Stimulated activated CD4-positive, alpha-beta T cell treated with anti-CD3 and anti-CD28 coated beads, Interleukin-1b, Interleukin-23, amount 100 ng/mL, for 48 hours (primary cell): ENCODE data around the gene LAMC1.

ENCODE experiments used
- DNase-seq: peaks from one replicate; pipeline ENCODE4 v3.0.0-alpha.2; 2020

LAMC1 gene

DNA sequence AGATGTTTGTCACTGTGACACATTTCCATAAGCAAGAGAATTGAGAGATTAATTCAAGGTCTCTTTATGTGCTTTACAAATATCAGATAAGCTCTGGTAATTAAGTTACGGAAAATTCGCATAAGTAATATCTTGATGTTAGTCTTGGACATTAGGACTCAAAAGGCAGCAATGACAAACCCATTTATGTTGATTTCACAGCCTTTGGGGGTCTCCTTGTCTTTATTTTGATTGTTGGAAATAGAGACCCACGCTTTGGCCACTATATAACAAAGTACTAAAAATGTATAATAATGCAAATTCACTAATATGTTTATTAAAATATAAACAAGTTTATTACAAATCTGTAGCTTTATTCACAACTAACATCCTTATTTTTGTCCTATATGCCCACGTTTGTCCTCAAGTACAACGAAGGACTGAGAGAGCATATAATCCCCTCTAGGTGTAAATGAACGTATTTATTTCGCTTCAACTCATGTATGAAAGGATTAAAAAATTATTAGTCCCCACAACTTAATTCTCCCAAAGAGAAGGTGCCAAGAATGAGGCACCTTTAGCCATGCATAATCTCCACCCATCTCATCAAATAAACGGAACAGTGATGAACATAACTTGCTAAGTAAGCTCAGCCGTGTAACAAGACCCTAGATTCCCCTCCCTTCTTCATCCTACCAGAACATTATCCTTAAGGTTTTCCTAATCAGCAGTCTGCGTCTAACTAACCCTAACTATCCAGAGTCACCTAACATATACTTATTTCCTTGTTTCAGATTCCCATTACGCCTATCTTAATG lies 1.6 kb upstream of the LAMC1 start:
- no peak for DNase-seq

DNA sequence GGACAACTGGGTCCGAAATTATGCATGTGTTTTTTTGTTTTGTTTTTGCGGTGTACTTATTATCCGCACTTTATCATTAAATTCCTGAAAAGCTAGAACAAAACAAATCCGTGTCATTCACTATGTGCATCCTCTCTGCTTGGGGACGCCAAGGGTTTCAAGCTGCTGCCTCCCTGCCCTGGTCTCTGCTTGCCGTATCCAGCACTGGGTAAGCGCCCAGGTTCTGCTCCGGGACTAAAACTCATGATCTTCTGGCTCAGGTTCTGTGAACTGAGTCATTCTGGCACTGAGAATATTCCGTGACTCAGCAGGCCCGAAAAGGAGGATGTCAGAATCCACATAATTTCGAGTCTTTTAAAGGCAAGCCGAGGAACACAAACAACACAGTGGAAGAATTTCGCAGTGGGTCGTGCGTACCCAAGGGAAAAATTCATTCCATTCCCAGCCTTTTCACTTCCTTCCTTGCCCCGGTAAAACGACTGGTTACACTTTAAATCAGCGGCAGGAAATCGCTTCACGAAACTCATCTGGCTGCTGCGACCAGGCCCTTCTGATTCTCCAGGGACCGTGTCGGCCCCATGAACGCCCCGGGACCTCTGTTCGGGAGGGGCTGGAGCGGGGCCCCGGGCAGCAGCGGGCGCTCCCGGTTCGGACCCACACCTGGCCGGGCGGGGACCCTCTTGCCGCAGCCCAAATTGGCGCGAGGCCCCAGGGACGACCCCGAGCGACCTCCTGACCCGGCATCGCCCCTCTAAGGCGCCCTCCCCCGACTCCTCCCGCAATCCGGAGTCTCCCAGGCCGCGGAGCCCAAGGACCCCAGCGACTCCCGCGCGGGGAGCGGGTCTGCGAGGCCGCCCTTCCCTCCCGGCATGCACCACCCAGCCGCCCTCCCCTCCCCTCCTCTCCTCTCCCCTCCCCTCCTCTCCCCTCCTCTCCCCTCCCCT lies 746 bp upstream of the LAMC1 start:
- DNase-seq: peak; percentile 50

DNA sequence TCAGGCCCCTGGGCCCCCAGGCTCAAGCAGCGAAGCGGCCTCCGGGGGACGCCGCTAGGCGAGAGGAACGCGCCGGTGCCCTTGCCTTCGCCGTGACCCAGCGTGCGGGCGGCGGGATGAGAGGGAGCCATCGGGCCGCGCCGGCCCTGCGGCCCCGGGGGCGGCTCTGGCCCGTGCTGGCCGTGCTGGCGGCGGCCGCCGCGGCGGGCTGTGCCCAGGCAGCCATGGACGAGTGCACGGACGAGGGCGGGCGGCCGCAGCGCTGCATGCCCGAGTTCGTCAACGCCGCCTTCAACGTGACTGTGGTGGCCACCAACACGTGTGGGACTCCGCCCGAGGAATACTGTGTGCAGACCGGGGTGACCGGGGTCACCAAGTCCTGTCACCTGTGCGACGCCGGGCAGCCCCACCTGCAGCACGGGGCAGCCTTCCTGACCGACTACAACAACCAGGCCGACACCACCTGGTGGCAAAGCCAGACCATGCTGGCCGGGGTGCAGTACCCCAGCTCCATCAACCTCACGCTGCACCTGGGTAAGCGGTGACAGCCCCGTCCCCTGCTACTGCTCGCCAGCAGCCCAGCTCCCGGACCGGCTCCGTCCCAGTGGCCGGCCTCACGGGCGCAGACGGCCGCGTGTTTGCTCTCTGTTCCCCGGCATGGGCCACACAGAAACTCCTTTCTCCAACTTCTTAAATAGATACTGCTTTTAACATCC lies 539 bp downstream of the LAMC1 start:
- DNase-seq: peak; percentile 37

DNA sequence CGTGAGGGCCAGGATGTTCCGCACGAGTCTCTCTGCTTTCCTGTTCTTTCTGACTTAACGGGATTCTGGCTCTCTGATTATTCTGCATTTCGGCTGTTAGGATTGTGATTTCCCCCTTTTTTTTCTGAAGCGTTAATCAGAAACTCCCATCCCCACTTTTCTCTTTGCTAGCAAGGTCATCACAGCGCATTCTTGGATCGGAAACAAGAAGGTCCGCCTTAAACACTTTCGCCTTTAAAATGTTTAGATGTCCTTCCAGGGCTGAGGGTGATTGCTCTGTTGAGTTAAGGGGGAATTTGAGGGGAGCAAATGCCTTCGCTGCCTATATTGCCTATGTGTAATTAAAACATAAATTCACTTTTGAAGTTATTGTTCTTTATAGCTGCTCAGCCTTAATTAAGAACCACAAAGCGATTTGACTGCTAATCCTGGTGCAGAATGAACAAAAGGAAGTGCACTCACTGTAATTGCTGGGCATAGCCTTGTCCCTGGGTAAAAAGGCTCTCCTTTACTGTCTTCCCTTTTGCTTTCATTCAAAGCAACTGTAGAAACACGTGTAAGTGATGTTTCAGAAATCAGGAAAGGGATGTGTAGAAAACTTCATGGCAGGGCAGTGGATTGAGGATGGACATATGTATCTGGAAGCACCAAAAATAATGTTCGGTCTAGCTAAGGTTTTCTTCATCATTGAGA lies 1.2 kb downstream of the LAMC1 start:
- DNase-seq: no peak

DNA sequence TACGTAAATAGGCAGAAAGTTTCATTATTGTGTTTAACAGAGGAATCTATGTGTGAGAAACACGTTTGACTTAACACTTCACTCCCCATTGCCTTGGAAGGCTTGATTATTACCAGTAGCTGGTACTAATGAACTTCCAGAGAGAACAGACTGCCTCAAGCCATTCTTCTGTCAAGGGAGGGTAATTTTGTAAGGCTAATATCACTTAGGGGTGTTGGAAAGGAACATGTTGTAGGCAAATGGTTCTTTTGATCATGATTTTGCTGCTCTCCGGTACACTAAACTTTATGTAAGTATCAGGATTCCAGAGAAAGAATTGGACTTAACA lies 1.8 kb downstream of the LAMC1 start:
- DNase-seq: no peak

DNA sequence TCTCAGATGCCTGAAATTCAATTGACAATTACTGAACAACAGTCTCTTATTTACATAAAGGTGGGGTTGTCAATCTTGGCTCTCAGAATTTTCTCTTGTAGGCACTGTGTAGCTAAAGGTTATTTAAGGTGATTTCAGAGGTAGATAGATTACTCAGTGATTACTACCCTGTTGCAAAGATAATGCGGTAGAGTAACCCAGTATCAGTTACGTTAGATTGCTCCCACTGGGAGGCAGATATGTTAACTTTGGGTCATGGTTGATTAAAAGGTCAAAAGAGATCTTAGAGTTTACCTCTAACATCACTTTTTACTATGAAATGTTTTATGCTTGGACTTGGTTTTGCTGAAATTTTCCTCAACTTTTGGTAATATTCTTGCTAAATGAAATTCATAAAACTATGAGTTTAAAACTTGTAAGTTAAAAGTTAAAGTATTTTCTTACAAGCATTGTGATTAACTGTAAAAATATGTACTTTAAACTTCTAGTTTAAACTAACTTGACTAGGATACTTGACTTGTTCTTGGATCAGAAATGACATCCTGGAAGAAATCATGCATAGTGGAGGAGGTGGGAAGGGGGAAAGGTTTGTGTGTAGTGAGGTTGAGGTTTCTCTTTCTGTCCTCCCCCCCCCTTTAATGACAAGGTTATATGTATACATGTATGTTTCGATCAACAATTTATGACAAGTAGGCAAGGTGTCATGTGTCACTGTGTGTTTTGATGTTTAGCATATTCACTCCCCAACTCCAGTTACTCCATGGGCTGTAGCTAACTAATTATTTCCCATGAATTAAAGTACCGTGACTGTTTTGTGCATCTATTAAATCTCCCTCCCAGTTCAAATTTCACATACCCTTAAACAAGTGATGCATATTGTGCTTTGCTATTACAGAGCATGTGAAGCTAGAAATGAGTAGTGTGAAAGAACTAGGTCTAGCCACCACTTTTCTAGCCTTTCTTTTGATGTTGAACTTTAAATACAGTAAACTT lies 2.9 kb downstream of the LAMC1 start:
- DNase-seq: no peak

DNA sequence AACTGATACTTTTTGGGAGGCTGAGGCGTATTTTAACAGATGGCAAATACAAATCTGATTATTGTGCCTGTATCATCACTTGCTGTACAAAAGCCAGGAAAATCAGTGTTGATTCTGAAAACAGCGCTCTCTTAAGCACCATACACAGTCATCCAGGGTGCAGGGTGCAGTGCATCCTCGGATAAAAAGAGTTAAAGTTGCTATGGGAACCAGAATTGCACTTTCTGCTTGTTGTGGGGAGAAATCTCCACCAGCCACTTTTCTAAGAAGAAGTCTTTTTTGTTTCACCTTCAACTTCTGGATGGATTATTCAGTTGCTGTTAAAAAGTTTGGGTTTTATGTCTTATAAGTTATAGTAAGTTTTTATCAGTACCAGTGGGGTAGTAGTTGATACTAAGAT lies 3.8 kb downstream of the LAMC1 start:
- DNase-seq: no peak

DNA sequence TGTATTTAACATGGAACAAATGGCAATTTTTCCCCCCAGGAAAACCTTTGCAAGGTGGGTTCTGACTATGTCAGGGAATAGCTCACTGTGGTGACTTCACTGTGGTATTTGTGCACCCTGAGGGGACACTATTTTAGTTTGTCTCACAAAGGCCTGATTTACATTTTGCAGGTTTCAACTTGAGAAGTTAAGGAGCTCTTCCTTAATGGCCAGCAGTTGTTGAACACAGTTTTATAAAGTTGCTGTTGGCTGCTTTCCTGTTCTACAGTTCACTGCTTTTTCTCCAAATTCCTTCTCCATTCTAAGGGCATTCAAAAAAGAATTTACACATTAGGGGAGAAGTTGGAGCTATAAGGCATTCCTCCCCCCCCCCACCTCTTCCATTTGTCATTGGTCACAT lies 4.6 kb downstream of the LAMC1 start:
- DNase-seq: no peak

DNA sequence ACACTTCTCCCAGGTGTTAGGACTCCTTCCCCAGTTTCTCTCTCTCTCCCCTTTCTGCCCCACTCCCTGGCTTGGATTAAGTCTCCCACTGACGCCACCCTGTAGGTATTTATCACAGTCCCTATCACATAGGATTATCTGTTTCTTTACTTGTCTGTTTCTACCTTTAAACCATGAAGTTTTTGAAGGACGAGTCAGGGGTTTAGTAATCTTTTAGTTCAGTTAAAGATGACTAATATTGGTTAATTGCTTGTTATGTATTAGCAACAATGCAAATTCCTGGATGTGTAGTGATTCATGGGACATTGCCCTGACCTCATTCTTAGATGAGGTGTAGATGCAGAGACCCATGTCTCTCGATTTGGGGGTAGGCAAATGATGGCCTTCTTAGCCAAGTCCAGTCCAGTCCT lies 6.4 kb downstream of the LAMC1 start:
- DNase-seq: no peak

DNA sequence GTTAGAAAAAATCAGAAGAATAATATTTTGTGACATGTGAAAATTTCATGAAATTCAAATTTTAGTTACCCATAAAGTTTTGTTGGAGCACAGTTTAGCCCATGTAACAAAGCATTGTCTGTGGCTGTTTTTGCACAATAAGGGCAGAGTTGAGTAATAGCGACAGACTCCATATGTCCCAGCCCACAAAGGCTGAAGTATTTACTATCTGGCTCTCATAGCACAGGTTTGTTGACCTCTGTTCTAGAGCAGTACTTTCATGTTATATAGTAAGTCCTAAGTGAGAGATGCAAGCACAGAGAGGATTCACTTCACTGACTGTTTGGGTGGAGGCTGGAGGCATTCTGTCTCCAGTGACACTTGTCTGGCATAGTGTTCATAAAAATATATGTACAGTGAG lies 6.8 kb downstream of the LAMC1 start:
- no peak for DNase-seq

DNA sequence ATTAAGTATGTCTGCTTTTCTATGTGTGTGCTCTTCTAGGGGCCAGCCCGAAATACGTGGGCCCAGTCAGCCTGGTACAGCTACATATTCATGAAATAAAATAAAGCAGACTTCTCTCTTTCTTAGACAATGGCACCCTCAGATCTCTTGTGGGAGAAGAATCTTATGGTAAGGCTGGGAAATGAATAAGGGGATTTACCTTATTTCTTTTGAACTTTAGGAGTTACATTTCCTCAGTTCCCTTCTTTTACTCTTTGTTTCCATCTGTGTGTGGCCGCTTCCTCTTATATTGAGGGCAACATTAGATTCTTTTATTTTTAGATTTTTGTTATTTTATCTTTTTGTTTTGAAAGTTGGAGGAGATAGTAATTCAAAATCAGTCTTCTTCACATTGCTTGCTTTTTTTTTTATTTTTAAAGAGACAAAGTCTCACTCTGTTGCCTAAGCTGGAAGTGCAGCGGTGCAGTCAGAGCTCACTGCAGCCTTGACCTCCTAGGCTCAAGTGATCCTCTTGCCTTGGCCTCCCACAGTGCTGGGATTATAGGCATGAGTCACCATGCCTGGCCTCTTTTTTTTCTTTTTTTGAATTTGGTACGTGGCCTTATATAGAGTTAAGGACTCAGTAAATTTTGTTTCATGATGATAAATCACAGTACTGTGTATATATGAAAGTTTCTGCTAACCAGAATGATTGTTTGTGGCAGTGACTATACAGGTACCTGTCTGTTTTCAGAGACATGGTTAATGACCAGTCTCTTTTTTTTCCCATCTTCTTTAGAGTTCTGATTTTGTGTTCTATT lies 9.1 kb downstream of the LAMC1 start:
- DNase-seq: no peak

DNA sequence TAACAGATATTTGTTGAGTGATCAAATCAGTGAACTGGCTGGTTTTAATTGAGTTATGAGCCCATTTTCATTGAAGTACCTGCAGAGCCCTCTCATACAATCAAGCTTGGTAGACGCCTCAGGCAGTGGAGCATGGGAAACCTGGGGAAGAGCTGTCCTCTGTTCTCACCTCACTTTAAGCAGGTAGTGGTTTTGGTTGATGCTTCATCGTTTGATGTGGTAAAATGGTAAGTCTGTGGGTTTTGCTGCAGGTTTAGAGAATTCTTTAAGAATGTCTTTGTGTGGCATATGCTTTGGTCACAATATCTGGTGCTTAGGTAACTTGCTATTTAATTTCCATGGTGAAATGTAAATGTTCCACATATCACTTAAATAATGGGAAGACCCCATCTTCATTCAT lies 10.0 kb downstream of the LAMC1 start:
- DNase-seq: peak; percentile 10

DNA sequence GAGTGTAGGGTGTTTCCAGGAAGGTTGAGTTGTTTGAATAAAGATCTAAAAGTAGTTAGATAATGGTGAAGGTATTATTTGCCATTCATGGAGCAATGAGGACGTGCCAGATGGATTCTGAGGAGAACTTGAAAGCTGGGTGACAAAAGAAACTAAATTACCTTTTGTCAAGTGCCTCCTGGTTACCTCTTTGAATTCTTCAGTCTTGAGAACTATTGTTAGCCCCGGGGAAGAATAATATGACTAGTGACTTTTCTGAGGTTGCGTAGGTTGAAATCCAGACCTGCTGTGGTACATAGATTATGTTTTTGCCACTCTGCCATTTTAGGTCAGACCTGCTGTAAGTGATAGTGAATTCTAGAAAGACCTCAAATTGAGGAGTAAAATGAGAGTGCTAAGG lies 11.5 kb downstream of the LAMC1 start:
- DNase-seq: no peak

DNA sequence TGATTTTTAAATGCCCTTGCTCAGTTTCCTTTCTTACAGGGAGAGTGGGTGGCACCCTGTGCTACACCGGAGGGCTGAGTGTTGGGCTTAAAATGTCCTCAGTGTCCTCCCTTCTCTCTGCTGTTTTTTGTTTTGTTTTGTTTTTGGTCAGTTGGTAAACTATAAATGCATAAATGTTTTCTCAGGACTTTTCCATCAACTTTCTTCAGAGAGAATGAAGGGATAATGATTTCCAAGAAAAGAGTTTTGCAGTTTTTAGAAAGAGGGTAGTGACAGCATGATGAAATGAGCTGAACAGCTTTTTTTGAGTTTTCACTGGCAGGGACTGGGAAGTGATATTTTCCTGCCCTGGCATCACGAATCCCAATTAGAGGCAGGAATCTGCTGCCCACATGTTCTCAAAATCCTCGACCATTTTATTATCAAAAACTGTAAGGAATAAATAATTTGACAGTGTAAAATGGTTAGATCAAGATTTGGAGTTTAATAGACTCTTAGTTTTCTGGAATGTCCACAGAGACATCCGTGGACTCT lies 15.2 kb downstream of the LAMC1 start:
- DNase-seq: no peak

DNA sequence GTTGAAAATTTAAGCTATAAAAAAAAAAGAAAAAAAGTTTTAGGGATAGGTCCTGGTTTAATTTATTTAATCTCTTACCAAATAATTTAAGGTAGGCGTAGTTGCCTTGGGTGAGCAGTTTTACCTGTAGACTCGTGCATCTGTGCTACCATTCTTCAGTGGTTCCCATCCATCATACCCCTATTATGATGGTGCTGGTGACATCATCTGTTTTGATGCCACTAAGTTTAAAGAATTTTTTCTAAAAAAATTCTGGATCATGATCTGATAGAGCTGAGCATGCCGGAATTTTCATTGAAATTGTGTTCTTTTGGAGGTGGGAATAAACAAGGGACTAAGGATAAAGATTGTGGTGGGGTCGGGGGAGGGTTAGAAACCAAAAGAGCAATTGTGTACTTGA lies 15.7 kb downstream of the LAMC1 start:
- no peak for DNase-seq

DNA sequence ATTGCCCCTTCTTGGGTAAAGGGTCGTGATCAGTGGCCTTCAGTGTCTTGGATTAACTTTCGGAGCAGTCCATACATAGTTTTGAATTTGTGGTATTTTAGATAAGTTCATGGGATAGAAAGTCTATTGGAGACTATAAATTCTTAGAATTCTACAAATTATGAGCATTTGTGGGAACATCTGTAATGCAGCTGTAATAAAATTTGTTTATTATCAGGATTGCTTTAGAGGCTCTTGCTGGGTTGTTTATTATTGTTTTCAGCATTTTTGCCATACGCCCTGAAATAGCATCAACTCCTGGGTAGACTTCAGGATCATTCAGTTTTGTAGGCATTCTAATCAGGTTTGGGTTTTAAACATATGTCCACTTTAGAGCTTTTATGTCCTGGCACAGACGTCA lies 16.1 kb downstream of the LAMC1 start:
- DNase-seq: no peak

DNA sequence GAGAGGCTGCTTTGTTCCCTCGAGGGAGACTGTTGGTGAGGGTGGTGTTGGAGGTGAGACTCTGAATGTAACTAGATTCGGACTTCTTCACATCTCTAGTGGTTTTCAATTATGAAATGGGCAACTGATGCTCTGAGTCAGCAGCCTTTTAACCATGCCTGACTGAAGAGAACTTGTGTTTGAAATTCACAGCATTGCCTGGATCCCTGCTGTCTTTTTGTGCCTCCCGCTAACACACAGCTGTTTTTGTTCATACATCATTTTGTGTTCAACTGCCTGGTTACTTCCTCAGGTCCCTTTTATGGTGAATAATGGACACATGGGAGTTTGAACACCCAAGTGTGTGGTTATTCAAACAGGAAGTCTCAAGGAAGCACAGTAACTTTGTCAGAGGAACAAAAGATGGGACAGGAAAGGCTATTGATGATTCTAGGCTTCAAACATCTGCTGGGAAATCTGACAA lies 16.8 kb downstream of the LAMC1 start:
- no peak for DNase-seq

DNA sequence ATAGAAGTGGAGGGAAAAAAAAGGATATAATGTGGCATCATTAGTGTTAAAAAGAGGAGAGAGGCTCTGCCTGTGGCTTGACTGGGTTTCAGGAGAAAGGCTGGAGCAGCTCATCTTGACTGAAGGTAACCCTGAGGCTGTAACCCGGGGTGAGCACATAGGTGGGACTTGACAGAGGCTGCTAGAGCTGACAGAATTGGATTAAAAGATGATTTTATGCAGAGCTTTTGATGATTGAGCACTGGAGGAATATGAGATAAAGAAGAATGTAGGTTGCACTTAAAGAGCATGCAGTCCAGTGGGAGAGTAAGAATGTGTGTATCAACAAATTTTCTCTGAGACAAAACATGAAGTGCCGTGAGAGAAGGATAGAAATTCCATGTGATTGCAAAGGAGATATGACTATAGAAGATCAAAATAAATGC lies 17.3 kb downstream of the LAMC1 start:
- DNase-seq: no peak

DNA sequence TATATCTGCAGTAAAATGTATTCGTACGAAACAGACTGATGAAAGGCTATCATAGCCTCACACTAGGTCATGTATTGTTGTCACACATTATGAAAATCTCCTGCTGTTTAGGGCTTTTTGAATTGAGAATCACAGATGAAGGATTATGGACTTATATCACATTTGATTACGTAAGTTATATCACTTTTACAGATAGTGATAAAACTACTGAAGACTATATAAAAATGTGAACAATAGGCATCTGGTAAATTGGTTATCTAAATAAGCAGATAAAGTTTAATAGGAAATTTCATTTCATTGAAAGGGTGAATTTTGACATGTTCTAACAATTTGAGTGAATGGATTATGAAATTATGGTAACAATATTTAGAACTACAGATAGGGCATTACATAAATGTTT lies 20.0 kb downstream of the LAMC1 start:
- DNase-seq: no peak
